CD4-positive, alpha-beta T cell (primary cell): ENCODE measurements around the gene EGLN1. TPM values are rescaled to one million over a fixed set of nuclear protein-coding genes. Genes with fewer than 3 reads are reported as not detected.

Experiments
- ATAC-seq: fragments of 200-7000 bp; cut with Tn5 transposase; one replicate; pipeline ENCODE4 v1.10.0; 2022; ENCODE audit warnings: mild to moderate bottlenecking; ENCODE audit not compliant: poor library complexity
- CTCF ChIA-PET: fragments of 350-600 bp; sonication (Branson Sonifier 250); formaldehyde crosslinking; loops from one replicate; lab custom pipeline; 2021; ENCODE audit warnings: antibody characterized with exemption, inconsistent platforms; lab: Charles Lee
- POLR2A ChIA-PET: fragments of 350-600 bp; sonication (Branson Sonifier 250); formaldehyde crosslinking; loops from one replicate; lab custom pipeline; 2021; ENCODE audit warnings: antibody characterized with exemption, inconsistent platforms; lab: Charles Lee
- DNase-seq, 14 experiments: peaks; one replicate each; pipeline ENCODE4 v3.0.0-alpha.2; 2013 to 2020; ENCODE audit warnings: mixed read lengths in 2 of 14
- H3K27ac ChIP-seq, 2 donors: one replicate each; pipeline versions ENCODE4 v1.5.1 to v1.7.0; 2013; ENCODE audit warnings: low read length in 2 of 2, low read depth in 1 of 2, mild to moderate bottlenecking in 1 of 2
- H3K27me3 ChIP-seq, 2 experiments: 1 replicate in 1 of 2; 2 replicates in 1 of 2; pipeline versions ENCODE4 v1.6.1 to v1.7.0; 2013; ENCODE audit warnings: low read length in 2 of 2, control low read depth in 1 of 2, mild to moderate bottlenecking in 1 of 2, moderate library complexity in 1 of 2; ENCODE audit not compliant: insufficient read depth in 2 of 2, control insufficient read depth in 1 of 2
- H3K36me3 ChIP-seq: one replicate; pipeline ENCODE4 v1.6.1; 2013; ENCODE audit warnings: low read length, control low read depth; ENCODE audit not compliant: insufficient read depth
- H3K4me1 ChIP-seq: one replicate; pipeline ENCODE4 v1.6.1; 2013; ENCODE audit warnings: low read length, control low read depth; ENCODE audit not compliant: insufficient read depth
- H3K4me3 ChIP-seq: one replicate; pipeline ENCODE4 v1.5.1; 2013; ENCODE audit warnings: mild to moderate bottlenecking, low read length, moderate library complexity
- H3K9me3 ChIP-seq, 2 experiments: 1 replicate in 1 of 2; 2 replicates in 1 of 2; pipeline versions ENCODE4 v1.6.1 to v1.7.0; 2013; ENCODE audit warnings: low read length in 2 of 2, mild to moderate bottlenecking in 2 of 2, control low read depth in 1 of 2, moderate library complexity in 1 of 2; ENCODE audit not compliant: control insufficient read depth in 1 of 2, insufficient read depth in 1 of 2
- H3K27ac Mint-ChIP-seq: one replicate; pipeline ENCODE4 v1.8.0; 2020; ENCODE audit warnings: mixed read lengths
- H3K27me3 Mint-ChIP-seq: one replicate; pipeline ENCODE4 v1.8.0; 2021; ENCODE audit warnings: mixed read lengths
- H3K36me3 Mint-ChIP-seq: one replicate; pipeline ENCODE4 v1.8.0; 2021; ENCODE audit warnings: low read depth, mixed read lengths
- H3K4me1 Mint-ChIP-seq: one replicate; pipeline ENCODE4 v1.8.0; 2021; ENCODE audit warnings: low read depth, mixed read lengths
- H3K4me3 Mint-ChIP-seq: one replicate; pipeline ENCODE4 v1.8.0; 2020; ENCODE audit warnings: mild to moderate bottlenecking, mixed read lengths
- H3K9me3 Mint-ChIP-seq: one replicate; pipeline ENCODE4 v1.8.0; 2020; ENCODE audit warnings: mixed read lengths
- intact Hi-C, 2 experiments: fragments of 100-400 bp; cut with DNase I in 1 of 2; cut with micrococcal nuclease in 1 of 2; formaldehyde crosslinking; loops; one replicate each; pipeline versions ENCODE4 v1.15.1 to v1.9.0; 2023 to 2025; cut with DNase I, micrococcal nuclease
- total RNA-seq, 174 experiments: library from RNA in 2 of 174; stranded (reverse) in 2 of 174; gene quantifications; one replicate each; pipeline ENCODE4 v1.2.3 and lab custom pipeline; 2021 to 2026
- TF ChIP-seq, protein P1 (sequence below): fragments of 200-600 bp; IDR thresholded peaks from one replicate; pipeline ENCODE4 v1.8.0; 2022; ENCODE audit warnings: antibody characterized with exemption, mild to moderate bottlenecking

EGLN1 gene
- total RNA-seq, 2 experiments from 2014 or later = 8.2 to 9.4 TPM

DNA sequence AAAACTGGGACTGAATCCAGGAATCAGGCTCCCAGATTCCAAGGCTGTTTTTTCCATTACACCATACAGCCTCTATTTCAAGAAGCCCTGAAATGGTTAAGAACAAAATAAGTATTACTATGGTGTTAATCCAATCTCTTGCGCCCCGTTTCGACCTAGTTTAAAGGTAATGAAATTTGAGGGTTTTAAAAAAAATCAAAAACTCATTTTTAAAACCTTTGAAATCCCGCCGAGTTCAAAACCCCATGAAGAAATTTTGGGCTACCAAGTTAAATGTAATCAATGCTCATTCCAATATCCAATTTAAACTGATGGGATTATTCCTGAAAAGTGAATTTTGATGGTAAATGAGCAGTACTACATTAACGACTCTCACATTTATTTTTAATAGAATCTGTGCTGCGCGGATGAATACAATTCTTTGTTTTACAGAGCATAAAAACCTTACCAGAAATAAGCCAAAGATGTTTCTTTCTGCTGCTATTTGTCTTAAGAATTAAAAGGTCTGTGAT lies 767 bp upstream of the EGLN1 start:
- Histone ChIP-seq H3K27me3 (no peaks in the 10 kb centered on the region), H3K36me3 (no peaks in the 10 kb centered on the region), H3K27ac (peak overlapping the region; percentile 36 to 83), H3K9me3 (no peaks in the 10 kb centered on the region), H3K4me3 (peak overlapping the region; percentile 61), H3K4me1 (peaks cover 17% of the 10 kb centered on the region)
- peaks cover 16% of the 10 kb centered on the region for H3K36me3 Mint-ChIP-seq
- peaks cover 42% of the 10 kb centered on the region for H3K4me1 Mint-ChIP-seq
- TF ChIP-seq, protein P1, sequence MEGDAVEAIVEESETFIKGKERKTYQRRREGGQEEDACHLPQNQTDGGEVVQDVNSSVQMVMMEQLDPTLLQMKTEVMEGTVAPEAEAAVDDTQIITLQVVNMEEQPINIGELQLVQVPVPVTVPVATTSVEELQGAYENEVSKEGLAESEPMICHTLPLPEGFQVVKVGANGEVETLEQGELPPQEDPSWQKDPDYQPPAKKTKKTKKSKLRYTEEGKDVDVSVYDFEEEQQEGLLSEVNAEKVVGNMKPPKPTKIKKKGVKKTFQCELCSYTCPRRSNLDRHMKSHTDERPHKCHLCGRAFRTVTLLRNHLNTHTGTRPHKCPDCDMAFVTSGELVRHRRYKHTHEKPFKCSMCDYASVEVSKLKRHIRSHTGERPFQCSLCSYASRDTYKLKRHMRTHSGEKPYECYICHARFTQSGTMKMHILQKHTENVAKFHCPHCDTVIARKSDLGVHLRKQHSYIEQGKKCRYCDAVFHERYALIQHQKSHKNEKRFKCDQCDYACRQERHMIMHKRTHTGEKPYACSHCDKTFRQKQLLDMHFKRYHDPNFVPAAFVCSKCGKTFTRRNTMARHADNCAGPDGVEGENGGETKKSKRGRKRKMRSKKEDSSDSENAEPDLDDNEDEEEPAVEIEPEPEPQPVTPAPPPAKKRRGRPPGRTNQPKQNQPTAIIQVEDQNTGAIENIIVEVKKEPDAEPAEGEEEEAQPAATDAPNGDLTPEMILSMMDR = peak; percentile 10
- DNase-seq (no peak), ATAC-seq (no peak)
- CTCF ChIA-PET = interaction anchor here (1.2 kb wide), 1 partner anchor 9 kb away, joined by 3 read pairs; no protein-coding TSS in a partner anchor
- peak overlapping the region; percentile 88 for H3K4me3 Mint-ChIP-seq
- peak overlapping the region; percentile 73 for H3K27ac Mint-ChIP-seq
- intact Hi-C loops = loop anchor here (1.0 to 10.0 kb wide), 13 partner anchors 48 to 1358 kb away; partner anchors contain the start of genes EXOC8 (in 2 of the 2), TSNAX (in 2 of the 2), C1orf198 (in 1 of the 2) and COG2 (in 1 of the 2)
- H3K9me3 Mint-ChIP-seq = no peaks in the 10 kb centered on the region
- POLR2A ChIA-PET = interaction anchor here (1.7 kb wide), 1 partner anchor 85 kb away, joined by 8 read pairs; the partner anchor contains the start of genes EXOC8 and SPRTN
- no peaks in the 10 kb centered on the region for H3K27me3 Mint-ChIP-seq

- peak in 11 of 14 experiments; percentile 10 to 76 (median 47) for DNase-seq
- ATAC-seq = peak; percentile 41
- H3K27ac Mint-ChIP-seq = no peak overlapping the region
- Histone ChIP-seq H3K27ac (peak overlapping the region in 1 of 2 donors; percentile 72), H3K4me3 (peak overlapping the region; percentile 83), H3K27me3 (no peaks in the 10 kb centered on the region), H3K9me3 (no peaks in the 10 kb centered on the region), H3K4me1 (peaks cover 21% of the 10 kb centered on the region), H3K36me3 (no peaks in the 10 kb centered on the region)
- TF ChIP-seq, protein P1 = no peak
- ChIA-PET POLR2A (interaction anchor here (0.7 to 3.6 kb wide), 8 partner anchors 17 to 192 kb away, joined by 3 to 56 read pairs (median 6); partner anchors contain the start of genes EXOC8, SPRTN and TSNAX), CTCF (interaction anchor here (0.6 to 0.9 kb wide), 2 partner anchors 14 to 18 kb away, joined by 3 to 4 read pairs; no protein-coding TSS in a partner anchor)
- peak overlapping the region; percentile 83 for H3K4me3 Mint-ChIP-seq
- H3K4me1 Mint-ChIP-seq = peaks cover 55% of the 10 kb centered on the region
- H3K27me3 Mint-ChIP-seq = no peaks in the 10 kb centered on the region
- intact Hi-C loops = loop anchor here (5.0 to 10.0 kb wide), 8 partner anchors 47 to 1357 kb away; partner anchors contain the start of genes C1orf198 (in 1 of the 2), COG2 (in 1 of the 2), EXOC8 (in 1 of the 2) and GALNT2 (in 1 of the 2)
- H3K36me3 Mint-ChIP-seq = peaks cover 26% of the 10 kb centered on the region
- no peaks in the 10 kb centered on the region for H3K9me3 Mint-ChIP-seq
Observed at GRCh38 chr1:231421546-231421970, 529 bp downstream of the EGLN1 start.

DNA sequence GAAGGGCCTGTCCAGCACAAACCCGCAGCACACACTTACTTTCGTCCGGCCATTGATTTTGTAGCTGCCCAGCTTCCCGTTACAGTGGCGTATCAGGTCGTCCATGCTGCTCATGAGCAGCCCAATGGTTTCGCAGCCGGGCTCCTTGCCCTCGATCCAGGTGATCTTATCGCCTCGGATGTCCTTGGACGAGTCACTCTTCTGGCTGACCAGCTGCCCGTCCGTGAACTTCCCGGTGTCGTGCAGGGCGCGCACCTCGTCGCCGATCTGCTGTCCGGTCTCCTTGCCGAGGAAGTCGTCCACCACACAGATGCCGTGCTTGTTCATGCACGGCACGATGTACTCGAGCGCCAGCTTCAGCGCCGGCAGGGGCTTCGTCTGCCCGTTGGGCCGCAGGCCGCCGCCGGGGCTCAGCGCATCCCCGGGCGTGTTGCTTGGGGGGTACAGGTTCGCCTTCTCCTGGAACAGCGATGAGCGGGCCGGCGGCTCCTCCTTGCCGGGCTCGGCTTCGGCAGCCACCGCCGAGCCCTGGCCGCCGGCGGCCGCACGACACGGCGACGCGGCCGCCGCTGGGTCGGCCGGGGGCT lies 1.0 kb downstream of the EGLN1 start:
- DNase-seq (peak in 13 of 14 experiments; percentile 11 to 69 (median 33)), ATAC-seq (no peak)
- ChIA-PET POLR2A (interaction anchor here (0.7 to 3.6 kb wide), 10 partner anchors 33 to 192 kb away, joined by 3 to 56 read pairs (median 4); partner anchors contain the start of genes EXOC8, SPRTN and TSNAX), CTCF (interaction anchor here (0.6 to 1.3 kb wide), 4 partner anchors 13 to 110 kb away, joined by 3 to 4 read pairs (median 3); no protein-coding TSS in a partner anchor)
- H3K36me3 ChIP-seq = no peaks in the 10 kb centered on the region
- no peaks in the 10 kb centered on the region for H3K27me3 ChIP-seq
- Mint-ChIP-seq H3K4me3 (peak overlapping the region; percentile 90), H3K27me3 (no peaks in the 10 kb centered on the region), H3K4me1 (peaks cover 57% of the 10 kb centered on the region), H3K36me3 (peaks cover 26% of the 10 kb centered on the region), H3K9me3 (no peaks in the 10 kb centered on the region), H3K27ac (peak overlapping the region; percentile 87)
- H3K27ac ChIP-seq = no peak overlapping the region
- peak overlapping the region; percentile 83 for H3K4me3 ChIP-seq
- TF ChIP-seq, protein P1 = no peak
- H3K9me3 ChIP-seq = no peaks in the 10 kb centered on the region
- intact Hi-C loops = loop anchor here (5.0 to 10.0 kb wide), 8 partner anchors 46 to 1356 kb away; partner anchors contain the start of genes C1orf198 (in 1 of the 2), COG2 (in 1 of the 2), EXOC8 (in 1 of the 2) and GALNT2 (in 1 of the 2)
- H3K4me1 ChIP-seq = peaks cover 26% of the 10 kb centered on the region
